GM23338 (cell line): ENCODE measurements around the gene FES. TPM values are rescaled to one million over a fixed set of nuclear protein-coding genes. Genes with fewer than 3 reads are reported as not detected.

ENCODE experiments used
- CTCF ChIP-seq, 2 experiments: fragments of 200-600 bp in 1 of 2; sonication (generic) in 1 of 2; conservative IDR thresholded peaks; 2 replicates each; pipeline versions ENCODE4 v1.5.1 to v1.6.1; 2016 to 2017; ENCODE audit warnings: antibody characterized with exemption in 2 of 2, low read depth in 2 of 2, mild to moderate bottlenecking in 2 of 2, moderate library complexity in 1 of 2
- ETS1 ChIP-seq: IDR thresholded peaks from 2 replicates; pipeline ENCODE4 v1.6.1; 2016; ENCODE audit warnings: antibody characterized with exemption
- EZH2 ChIP-seq: fragments of 200-600 bp; sonication (generic); IDR thresholded peaks from one replicate; pipeline ENCODE4 v1.8.0; 2017; ENCODE audit warnings: antibody characterized with exemption, mild to moderate bottlenecking, low read depth; ENCODE audit not compliant: unreplicated experiment
- STAT1 ChIP-seq: IDR thresholded peaks from one replicate; pipeline ENCODE4 v1.6.1; 2016; ENCODE audit warnings: antibody characterized with exemption; ENCODE audit not compliant: unreplicated experiment
- ZNF114 ChIP-seq: fragments of 250-450 bp; sonication (Bioruptor Pico); IDR thresholded peaks from 2 replicates; pipeline ENCODE4 v1.5.0; 2020; ENCODE audit warnings: mild to moderate bottlenecking, moderate library complexity
- ZNF331 ChIP-seq: fragments of 250-450 bp; sonication (Bioruptor Pico); IDR thresholded peaks from 2 replicates; pipeline ENCODE4 v1.5.0; 2020; ENCODE audit warnings: low read depth, mild to moderate bottlenecking, moderate library complexity
- ZNF462 ChIP-seq: fragments of 250-450 bp; sonication (Bioruptor Pico); IDR thresholded peaks from 2 replicates; pipeline ENCODE4 v1.5.0; 2020; ENCODE audit warnings: mild to moderate bottlenecking, moderate library complexity
- polyA plus RNA-seq: library from polyadenylated mRNA; unstranded; fragments of >200 nt; fragmentation: Nextera tagmentation; extraction: Ambion mirVana; gene quantifications from 2 replicates; pipeline ENCODE4 v1.2.1, GENCODE V29; 2016
- total RNA-seq: library from RNA; depleted of rRNA; stranded (reverse); fragments of >200 nt; shearing (Covaris generic); gene quantifications from 2 replicates; pipeline ENCODE4 v1.2.3, GENCODE V29; 2014

Gene FES
- total and polyA plus RNA-seq, 2 experiments from 2014 or later, result 2.7 to 14.4 TPM

GRCh38 chr15:90916461-90916860 is 32.2 kb downstream of the FES start (continued):
- TF ChIP-seq ZNF462 (CRISPR knock-in tag) (no peak), ETS1 (no peak), ZNF331 (CRISPR knock-in tag) (no peak), CTCF (conservative IDR thresholded peaks at IDR 0.05; ENCODE audit: low read depth in 2 of 2) (no peak), ZNF114 (CRISPR knock-in tag) (no peak), STAT1 (no peak), EZH2 (no peak)
